ENCODE data around the gene HLA-DRA. TPM values are rescaled to one million over a fixed set of nuclear protein-coding genes. Genes with fewer than 3 reads are reported as not detected.
A peak's percentile ranks its signal among the peaks of the same experiment; 100 is the strongest.

Gene HLA-DRA
- total and polyA plus RNA-seq, 2 of the 8 experiments (the other 6 are each of a cell fraction or from before 2014, with no cell fraction given): 5.0 to 6.2 TPM

DNA sequence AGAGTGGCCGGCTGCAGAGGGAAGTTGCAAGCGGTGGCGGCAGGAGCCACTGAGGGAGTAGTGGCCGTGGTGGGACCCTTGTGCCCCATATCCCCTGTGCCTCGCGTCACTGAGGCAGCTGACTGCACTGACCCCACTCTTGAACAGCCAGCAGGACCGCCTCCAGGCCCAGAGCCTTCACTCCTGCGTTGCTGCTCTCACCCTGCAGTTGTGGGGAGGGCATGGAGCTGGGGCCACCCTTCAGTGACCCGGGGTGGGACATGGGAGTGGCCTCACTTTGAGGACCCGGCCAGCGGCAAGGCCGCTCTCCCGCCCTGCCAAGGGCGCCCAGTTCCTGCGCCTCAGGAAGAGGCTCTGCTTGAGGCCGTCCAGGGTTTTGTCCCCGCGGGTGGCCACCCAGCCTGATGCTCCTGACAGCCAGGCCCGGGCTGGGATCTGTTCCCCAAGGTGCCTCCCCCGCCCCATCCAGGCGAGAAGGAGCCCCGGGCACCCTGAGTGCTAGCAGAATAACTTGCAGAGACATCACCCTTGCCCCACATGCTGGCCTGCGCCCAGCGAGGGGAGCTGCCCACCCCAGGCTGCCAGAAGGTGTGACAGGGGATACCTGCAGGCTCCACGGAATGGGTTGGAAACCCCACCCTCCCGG lies 44.4 kb downstream of the HLA-DRA start:
- Histone ChIP-seq H4K5ac (ENCODE audit: insufficient read length, low read depth, low read length) (no peak overlapping the region), H3K4me3 (ENCODE audit: extremely low read depth in 1 of 4, insufficient read depth in 2 of 4, low read depth in 3 of 4, low read length in 4 of 4) (no peak overlapping the region), H3K27me3 (replicated peaks in 1 of 4; ENCODE audit: control insufficient read depth in 3 of 4, extremely low read depth in 1 of 4, insufficient read depth in 3 of 4, low read length in 3 of 4) (no peaks in the 10 kb centered on the region), H2AFZ (ENCODE audit: low read length) (peak overlapping the region; percentile 39; the same call in 1 of the 2 replicates), H2BK12ac (ENCODE audit: low read depth, low read length) (no peak overlapping the region), H3K23ac (ENCODE audit: insufficient read length) (no peak overlapping the region), H4K91ac (replicated peaks; ENCODE audit: insufficient read length, low read length) (no peak overlapping the region), H2BK120ac (replicated peaks; ENCODE audit: low read depth, low read length) (no peak overlapping the region), H4K20me1 (replicated peaks in 1 of 2; ENCODE audit: control insufficient read depth in 1 of 2, insufficient read depth in 2 of 2, low read length in 2 of 2) (no peaks in the 10 kb centered on the region), H3K4me1 (replicated peaks in 1 of 4; ENCODE audit: control insufficient read depth in 3 of 4, insufficient read depth in 4 of 4, low read length in 3 of 4) (no peaks in the 10 kb centered on the region), H3K4me2 (ENCODE audit: insufficient read depth in 1 of 2, low read depth in 2 of 2, low read length in 2 of 2) (no peak overlapping the region), H3K23me2 (ENCODE audit: low read depth, low read length) (no peaks in the 10 kb centered on the region), H3K36me3 (ENCODE audit: control insufficient read depth in 2 of 4, insufficient read depth in 4 of 4, low read length in 3 of 4) (no peaks in the 10 kb centered on the region), H3K79me1 (ENCODE audit: low read depth, low read length) (no peaks in the 10 kb centered on the region), H3K9me3 (ENCODE audit: insufficient read depth in 2 of 2, low read depth in 1 of 2, low read length in 1 of 2) (0 out of 4 replicates have a peak, but pooled peaks cover 0 to 3% of the 10 kb centered on the region in 2 experiments), H2BK15ac (ENCODE audit: low read length) (no peak overlapping the region), H2BK5ac (ENCODE audit: low read depth, low read length) (no peak overlapping the region), H3K27ac (ENCODE audit: low read depth, low read length) (no peak overlapping the region), H3K4ac (replicated peaks; ENCODE audit: insufficient read length, low read depth, low read length) (no peak overlapping the region), H3K79me2 (ENCODE audit: control insufficient read depth in 1 of 2, insufficient read depth in 2 of 2, low read length in 2 of 2) (no peaks in the 10 kb centered on the region), H4K8ac (ENCODE audit: extremely low read depth, insufficient read depth, low read length) (no peak overlapping the region; the same call in 1 of the 2 replicates), H2AK5ac (ENCODE audit: low read depth, low read length) (no peak overlapping the region), H3K56ac (replicated peaks; ENCODE audit: insufficient read length, low read depth, low read length) (no peak overlapping the region), H3K18ac (ENCODE audit: extremely low read depth, low read length) (no peak overlapping the region), H3K9ac (replicated peaks in 1 of 4; ENCODE audit: extremely low read depth in 1 of 4, low read depth in 3 of 4, low read length in 3 of 4) (no peak overlapping the region), H3K14ac (ENCODE audit: insufficient read length) (no peak overlapping the region), H2BK20ac (ENCODE audit: low read length) (no peak overlapping the region)
- DNase-seq (ENCODE audit: low read depth in 1 of 2, low spot score in 2 of 2): no peak
- no peak for FAIRE-seq
- 76% methylated on average over 23 of the region's 26 CpGs; no CpG with 5 or more reads in 1 of the 2 experiments for WGBS, 2 experiments (ENCODE audit: extremely low coverage in 1 of 2, insufficient coverage in 1 of 2, insufficient read length in 1 of 2, insufficient replicate concordance in 2 of 2, low coverage in 1 of 2, low lambda C conversion rate in 2 of 2, missing lambda C conversion rate in 1 of 2)
- ChIA-PET POLR2A (ENCODE audit: partially characterized antibody) (no interaction called here), CTCF (ENCODE audit: partially characterized antibody) (interaction anchor here (0.8 to 1.3 kb wide), 8 partner anchors 11 to 362 kb away, joined by 3 to 4 read pairs (median 3); partner anchors contain the start of gene HLA-DRB1)
- no peak for TF ChIP-seq EP300 (IDR thresholded peaks at IDR 0.05; ENCODE audit: borderline replicate concordance in 1 of 2, low read depth in 2 of 2, low read length in 2 of 2)
- no peak for TF ChIP-seq HDAC2 (IDR thresholded peaks at IDR 0.05; ENCODE audit: borderline replicate concordance in 1 of 2, low read depth in 2 of 2, low read length in 2 of 2)
- no peak for TF ChIP-seq E2F6 (IDR thresholded peaks at IDR 0.05)
- TF ChIP-seq KDM5A (IDR thresholded peaks at IDR 0.05; ENCODE audit: low read length): no peak
- TF ChIP-seq SP2 (IDR thresholded peaks at IDR 0.05; ENCODE audit: low read length): no peak
- TF ChIP-seq JUN (IDR thresholded peaks at IDR 0.05; ENCODE audit: low read depth, low read length): no peak

Measured in H1 (cell line).